Measurements from ENCODE around the gene CNTRL.
"Not testable (repeated sequence)": the region's sequence is repeated elsewhere in the genome, so short reads cannot be mapped to it uniquely, and the experiment has no call there.

The CNTRL gene

GRCh38 chr9:121125590-121125989 is 50.8 kb downstream of the CNTRL start:
- DNase-seq (ENCODE audit: low read depth in 4 of 4, low spot score in 1 of 4): no peak

DNA sequence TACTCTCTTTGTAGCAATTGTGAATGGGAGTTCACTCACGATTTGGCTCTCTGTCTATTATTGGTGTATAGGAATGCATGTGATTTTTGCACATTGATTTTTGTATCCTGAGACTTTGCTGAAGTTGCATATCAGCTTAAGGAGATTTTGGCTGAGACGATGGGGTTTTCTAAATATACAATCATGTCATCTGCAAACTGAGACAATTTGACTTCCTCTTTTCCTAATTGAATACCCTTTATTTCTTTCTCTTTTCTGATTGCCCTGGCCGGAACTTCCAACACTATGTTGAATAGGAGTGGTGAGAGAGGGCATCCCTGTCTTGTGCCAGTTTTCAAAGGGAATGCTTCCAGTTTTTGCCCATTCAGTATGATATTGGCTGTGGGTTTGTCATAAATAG is 54.6 kb downstream of the CNTRL start:
- DNase-seq (ENCODE audit: low read depth in 4 of 4, low spot score in 1 of 4): not testable (repeated sequence)

- DNase-seq (ENCODE audit: low read depth in 4 of 4, low spot score in 1 of 4): peak in 3 of 4 experiments; percentile 7 to 23 (median 21)
Measured at GRCh38 chr9:121133104-121133816, 58.5 kb downstream of the CNTRL start.

DNA sequence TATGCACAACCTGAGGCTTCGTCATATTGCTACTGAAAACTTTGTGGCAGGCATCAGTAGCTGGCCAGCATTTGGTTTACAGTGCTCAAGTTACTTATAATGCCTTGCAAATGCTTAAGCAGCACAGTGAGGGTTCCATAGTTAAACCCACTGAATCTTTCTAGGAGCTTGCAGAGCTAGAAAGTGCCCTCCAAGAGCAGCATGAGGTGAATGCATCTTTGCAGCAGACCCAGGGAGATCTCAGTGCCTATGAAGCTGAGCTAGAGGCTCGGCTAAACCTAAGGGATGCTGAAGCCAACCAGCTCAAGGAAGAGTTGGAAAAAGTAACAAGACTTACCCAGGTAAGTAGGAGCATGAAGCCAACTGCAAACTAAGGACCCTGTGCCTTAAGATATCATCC is 60.9 kb downstream of the CNTRL start:
- DNase-seq (ENCODE audit: low read depth in 4 of 4, low spot score in 1 of 4): no peak

GRCh38 chr9:121138561-121138960 is 63.8 kb downstream of the CNTRL start:
- DNase-seq (ENCODE audit: low read depth in 4 of 4, low spot score in 1 of 4): no peak

GRCh38 chr9:121138973-121139372 is 64.2 kb downstream of the CNTRL start:
- DNase-seq (ENCODE audit: low read depth in 4 of 4, low spot score in 1 of 4): no peak

GRCh38 chr9:121140162-121140561 is 65.4 kb downstream of the CNTRL start:
- no peak for DNase-seq (ENCODE audit: low read depth in 4 of 4, low spot score in 1 of 4)

- no peak for DNase-seq (ENCODE audit: low read depth in 4 of 4, low spot score in 1 of 4)
Measured at GRCh38 chr9:121141306-121141705, 66.6 kb downstream of the CNTRL start.

DNA sequence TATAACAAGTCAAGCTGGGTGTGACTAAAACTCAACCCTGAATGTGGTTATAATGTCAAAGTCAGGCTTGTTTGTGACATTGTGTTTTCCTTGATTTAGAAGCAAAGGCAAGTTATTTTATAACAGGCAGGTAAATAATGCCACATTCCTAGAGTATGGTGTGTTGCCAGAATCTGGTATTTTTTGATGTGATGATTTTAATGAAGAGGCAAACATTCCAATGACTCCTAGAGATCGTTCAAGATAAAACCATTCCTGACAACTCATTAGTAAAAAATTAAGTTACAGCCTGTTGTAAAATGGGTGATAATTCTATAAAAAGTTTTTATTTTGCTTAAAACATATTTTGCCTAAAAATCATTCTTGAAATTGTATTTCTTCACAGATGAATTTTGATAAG is 67.0 kb downstream of the CNTRL start:
- no peak for DNase-seq (ENCODE audit: low read depth in 4 of 4, low spot score in 1 of 4)

- no peak for DNase-seq (ENCODE audit: low read depth in 4 of 4, low spot score in 1 of 4)
Measured at GRCh38 chr9:121143771-121144170, 69.0 kb downstream of the CNTRL start.

DNA sequence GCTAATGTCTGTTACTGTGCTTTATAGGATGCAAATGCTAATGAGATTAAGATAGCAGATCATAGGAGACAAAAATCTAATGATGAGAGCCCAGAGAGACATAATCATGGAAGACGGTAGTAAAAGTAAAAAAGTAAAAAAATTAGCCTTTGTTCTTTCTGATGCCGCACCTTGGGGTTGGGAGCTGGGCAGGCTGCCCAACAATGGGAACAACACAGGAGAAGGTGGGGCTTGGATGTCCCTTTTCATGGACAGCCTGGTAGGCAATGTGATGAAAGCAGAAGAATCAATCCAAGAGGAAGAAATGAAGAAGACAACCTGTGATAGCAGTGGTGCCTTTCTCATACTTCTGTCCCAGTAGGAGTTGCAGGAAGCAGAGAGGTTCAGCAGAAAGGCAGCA is 69.7 kb downstream of the CNTRL start:
- DNase-seq (ENCODE audit: low read depth in 4 of 4, low spot score in 1 of 4): no peak

GRCh38 chr9:121150188-121150587 is 75.4 kb downstream of the CNTRL start:
- no peak for DNase-seq (ENCODE audit: low read depth in 4 of 4, low spot score in 1 of 4)

GRCh38 chr9:121153642-121154041 is 78.9 kb downstream of the CNTRL start:
- no peak for DNase-seq (ENCODE audit: low read depth in 4 of 4, low spot score in 1 of 4)

DNA sequence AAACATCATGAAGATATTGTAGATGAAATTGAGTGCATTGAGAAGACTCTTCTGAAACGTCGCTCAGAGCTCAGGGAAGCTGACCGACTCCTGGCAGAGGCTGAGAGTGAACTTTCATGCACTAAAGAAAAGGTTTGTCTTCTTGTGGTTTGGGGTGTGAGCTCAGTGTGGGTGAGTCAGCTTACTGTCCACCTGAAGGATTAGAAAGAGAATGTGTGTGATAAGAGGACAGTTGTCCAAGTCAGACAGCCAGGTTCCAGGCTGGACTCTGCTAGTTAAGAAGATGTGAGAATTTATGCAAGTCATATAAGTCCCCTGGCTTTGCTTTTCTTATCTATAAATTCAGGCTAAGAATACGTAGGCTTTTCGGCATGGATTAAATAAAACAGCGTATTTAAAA is 80.0 kb downstream of the CNTRL start:
- no peak for DNase-seq (ENCODE audit: low read depth in 4 of 4, low spot score in 1 of 4)

DNA sequence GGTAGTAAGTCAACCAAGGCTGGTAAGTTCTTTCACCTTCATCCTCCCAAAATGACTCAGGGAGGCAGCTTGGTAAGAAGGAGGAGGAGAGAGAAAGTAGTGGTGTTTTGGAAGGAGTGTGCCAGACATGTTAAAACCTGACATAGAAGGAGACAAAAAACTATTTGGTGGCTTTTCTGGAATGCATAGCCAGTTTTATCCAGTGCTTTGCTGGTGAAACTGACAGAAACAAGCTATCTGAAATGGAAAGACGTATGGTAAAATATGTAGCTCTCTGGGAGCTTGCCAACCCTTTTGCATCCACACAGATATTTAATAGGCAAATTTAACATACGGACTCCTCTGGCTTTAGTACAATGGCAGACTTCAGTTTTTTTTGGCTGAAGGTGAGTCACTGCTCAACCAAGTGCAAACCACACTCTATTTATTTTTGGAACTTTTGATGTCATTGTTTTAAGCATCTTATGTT is 81.5 kb downstream of the CNTRL start:
- DNase-seq (ENCODE audit: low read depth in 4 of 4, low spot score in 1 of 4): no peak

DNA sequence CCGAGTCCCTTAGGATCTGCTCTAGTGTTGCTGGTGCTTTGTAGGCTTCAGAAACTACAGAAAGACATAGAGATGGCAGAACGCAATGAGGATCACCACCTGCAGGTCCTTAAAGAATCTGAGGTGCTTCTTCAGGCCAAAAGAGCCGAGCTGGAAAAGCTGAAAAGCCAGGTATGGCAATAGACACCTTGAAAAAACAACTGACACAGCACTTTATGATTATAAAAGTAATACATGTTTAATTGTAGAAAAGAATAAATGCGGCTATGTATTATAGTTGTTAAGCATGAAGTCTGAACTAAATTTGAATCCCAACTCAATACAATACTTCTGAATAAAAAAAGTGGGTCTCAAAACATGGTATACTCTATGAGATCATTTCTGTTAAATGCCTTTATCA is 83.2 kb downstream of the CNTRL start:
- no peak for DNase-seq (ENCODE audit: low read depth in 4 of 4, low spot score in 1 of 4)

GRCh38 chr9:121160025-121160424 is 85.3 kb downstream of the CNTRL start:
- no peak for DNase-seq (ENCODE audit: low read depth in 4 of 4, low spot score in 1 of 4)

DNA sequence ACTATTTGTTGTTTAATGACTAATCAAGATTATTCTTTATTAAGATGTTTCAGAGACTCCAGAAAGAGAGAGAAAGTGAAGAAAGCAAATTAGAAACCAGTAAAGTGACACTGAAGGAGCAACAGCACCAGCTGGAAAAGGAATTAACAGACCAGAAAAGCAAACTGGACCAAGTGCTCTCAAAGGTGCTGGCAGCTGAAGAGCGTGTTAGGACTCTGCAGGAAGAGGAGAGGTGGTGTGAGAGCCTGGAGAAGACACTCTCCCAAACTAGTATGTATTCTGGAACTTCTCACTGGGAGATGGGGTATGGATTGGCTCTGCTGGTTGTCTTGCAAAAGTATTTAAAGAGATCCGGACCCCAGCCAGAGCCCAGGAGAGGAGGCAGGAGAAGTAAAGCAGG is 93.3 kb downstream of the CNTRL start:
- no peak for DNase-seq (ENCODE audit: low read depth in 4 of 4, low spot score in 1 of 4)

- no peak for DNase-seq (ENCODE audit: low read depth in 4 of 4, low spot score in 1 of 4)
Measured at GRCh38 chr9:121169094-121169601, 94.4 kb downstream of the CNTRL start.

DNA sequence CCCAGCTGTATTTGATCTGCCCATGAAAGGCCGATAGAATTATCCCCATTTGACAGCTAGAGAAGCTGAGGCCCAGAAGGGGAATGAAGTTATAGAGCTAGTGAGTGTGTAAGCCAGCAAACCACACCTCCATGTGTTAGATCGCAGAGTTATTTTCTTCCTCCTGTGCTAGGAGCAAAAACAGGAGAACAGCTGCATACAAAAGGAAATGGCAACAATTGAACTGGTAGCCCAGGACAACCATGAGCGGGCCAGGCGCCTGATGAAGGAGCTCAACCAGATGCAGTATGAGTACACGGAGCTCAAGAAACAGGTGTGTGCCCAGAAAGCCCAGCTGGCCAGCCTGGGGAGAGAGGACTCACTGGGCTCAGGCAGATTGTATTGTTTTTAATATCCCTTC is 96.5 kb downstream of the CNTRL start:
- no peak for DNase-seq (ENCODE audit: low read depth in 4 of 4, low spot score in 1 of 4)

- no peak for DNase-seq (ENCODE audit: low read depth in 4 of 4, low spot score in 1 of 4)
Measured at GRCh38 chr9:121172726-121173487, 98.2 kb downstream of the CNTRL start.

DNA sequence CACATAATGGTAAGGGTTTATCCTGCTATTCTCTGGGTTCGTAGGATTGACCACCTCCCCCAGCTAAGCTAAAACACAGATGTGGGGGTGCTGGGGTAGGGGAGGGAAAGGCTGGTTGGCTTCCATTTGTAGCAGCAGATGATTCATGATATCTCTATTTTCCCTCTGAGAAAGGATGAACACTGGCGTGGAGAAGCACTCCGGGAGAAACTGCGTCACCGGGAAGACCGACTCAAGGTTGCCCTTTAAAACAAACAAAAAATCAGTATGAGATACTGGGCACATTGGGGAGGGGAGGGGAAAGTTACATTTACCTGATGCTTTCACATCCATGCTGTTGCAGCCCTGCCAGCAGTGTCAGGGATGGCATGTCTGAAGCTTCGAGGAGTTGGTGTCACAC is 98.7 kb downstream of the CNTRL start:
- DNase-seq (ENCODE audit: low read depth in 4 of 4, low spot score in 1 of 4): no peak

Measured in stimulated activated CD4-positive, alpha-beta T cell treated with anti-CD3 and anti-CD28 coated beads, Interleukin-1b, Interleukin-23, amount 100 ng/mL, for 24 hours (primary cell).